NCI-H524 (cell line): ENCODE data around the gene RHOG.
"Not testable (repeated sequence)": the region's sequence is repeated elsewhere in the genome, so short reads cannot be mapped to it uniquely, and the experiment has no call there.

Experiments
- DNase-seq, 2 experiments: peaks; one replicate each; lab custom pipeline; 2025; lab: John Stamatoyannopoulos, UW

RHOG gene

GRCh38 chr11:3834349-3834663 is 6.5 kb downstream of the RHOG start:
- DNase-seq: no peak

- no peak for DNase-seq
Observed at GRCh38 chr11:3833449-3833848, 7.3 kb downstream of the RHOG start.

GRCh38 chr11:3832816-3833215 is 7.9 kb downstream of the RHOG start:
- DNase-seq: no peak

- no peak for DNase-seq
Observed at GRCh38 chr11:3831378-3832239, 9.2 kb downstream of the RHOG start.

- no peak for DNase-seq
Observed at GRCh38 chr11:3830730-3831129, 10.0 kb downstream of the RHOG start.

GRCh38 chr11:3830088-3830487 is 10.7 kb downstream of the RHOG start:
- no peak for DNase-seq

- DNase-seq: no peak
Observed at GRCh38 chr11:3827434-3828186, 13.1 kb downstream of the RHOG start.

- DNase-seq: no peak
Observed at GRCh38 chr11:3826721-3827120, 14.0 kb downstream of the RHOG start.

- DNase-seq: no peak
Observed at GRCh38 chr11:3825473-3826154, 15.1 kb downstream of the RHOG start.

- DNase-seq: peak; percentile 6 to 20
Observed at GRCh38 chr11:3824714-3825472, 15.9 kb downstream of the RHOG start.

- DNase-seq: no peak
Observed at GRCh38 chr11:3823762-3824506, 16.8 kb downstream of the RHOG start.

- DNase-seq: no peak
Observed at GRCh38 chr11:3823303-3823702, 17.5 kb downstream of the RHOG start.

GRCh38 chr11:3822312-3822711 is 18.4 kb downstream of the RHOG start:
- DNase-seq: no peak

- DNase-seq: no peak
Observed at GRCh38 chr11:3820971-3821370, 19.8 kb downstream of the RHOG start.

- DNase-seq: no peak
Observed at GRCh38 chr11:3817181-3817800, 23.5 kb downstream of the RHOG start.

GRCh38 chr11:3816673-3817072 is 24.1 kb downstream of the RHOG start:
- DNase-seq: no peak

GRCh38 chr11:3815845-3816244 is 24.9 kb downstream of the RHOG start:
- no peak for DNase-seq

- not testable (repeated sequence) for DNase-seq
Observed at GRCh38 chr11:3814832-3815231, 25.9 kb downstream of the RHOG start.

- no peak for DNase-seq
Observed at GRCh38 chr11:3810951-3811350, 29.8 kb downstream of the RHOG start.

- no peak for DNase-seq
Observed at GRCh38 chr11:3810446-3810845, 30.3 kb downstream of the RHOG start.

GRCh38 chr11:3809624-3809928 is 31.2 kb downstream of the RHOG start:
- DNase-seq: no peak
